SK-N-SH treated with all-trans-retinoic acid at 6 μM for 48 hours (cell line): ENCODE measurements around the gene KIF12.

Experiments used
- ATAC-seq: fragments of 200-7000 bp; cut with Tn5 transposase; 3 replicates; pipeline ENCODE4 v1.9.1; 2020; ENCODE audit warnings: mild to moderate bottlenecking, moderate library complexity
- BACH2 ChIP-seq: fragments of 250-450 bp; sonication (Bioruptor Pico); IDR thresholded peaks from 2 replicates; pipeline ENCODE4 v1.9.0; 2021; ENCODE audit warnings: mild to moderate bottlenecking, borderline replicate concordance
- CREB5 ChIP-seq: fragments of 250-450 bp; sonication (Bioruptor Pico); IDR thresholded peaks from 2 replicates; pipeline ENCODE4 v1.5.1; 2020; ENCODE audit warnings: low read depth, mild to moderate bottlenecking, moderate library complexity
- CSDC2 ChIP-seq: fragments of 250-450 bp; sonication (Bioruptor Pico); IDR thresholded peaks from 2 replicates; pipeline ENCODE4 v1.5.0; 2020; ENCODE audit warnings: mild to moderate bottlenecking, moderate library complexity
- CSRNP3 ChIP-seq: fragments of 250-450 bp; sonication (Bioruptor Pico); IDR thresholded peaks from 2 replicates; pipeline ENCODE4 v1.5.1; 2021; ENCODE audit warnings: mild to moderate bottlenecking, moderate library complexity
- ISL1 ChIP-seq: fragments of 250-450 bp; sonication (Bioruptor Pico); IDR thresholded peaks from 2 replicates; pipeline ENCODE4 v2.1.2; 2022; ENCODE audit warnings: mild to moderate bottlenecking, moderate library complexity
- OSR1 ChIP-seq: fragments of 250-450 bp; sonication (Bioruptor Pico); IDR thresholded peaks from 2 replicates; pipeline ENCODE4 v1.8.0; 2022; ENCODE audit warnings: moderate library complexity, mild to moderate bottlenecking, inconsistent platforms
- PATZ1 ChIP-seq: fragments of 250-450 bp; sonication (Bioruptor Pico); IDR thresholded peaks from 2 replicates; pipeline ENCODE4 v1.8.0; 2020; ENCODE audit warnings: mild to moderate bottlenecking, moderate library complexity, borderline replicate concordance
- SNAI2 ChIP-seq: fragments of 250-450 bp; sonication (Bioruptor Pico); IDR thresholded peaks from 2 replicates; pipeline ENCODE4 v1.5.0; 2020; ENCODE audit warnings: mild to moderate bottlenecking, moderate library complexity
- TCF4 ChIP-seq: fragments of 250-450 bp; sonication (Bioruptor Pico); IDR thresholded peaks from 2 replicates; pipeline ENCODE4 v1.8.0; 2021; ENCODE audit warnings: mild to moderate bottlenecking, moderate library complexity, borderline replicate concordance
- TOX ChIP-seq: fragments of 250-450 bp; sonication (Bioruptor Pico); IDR thresholded peaks from 2 replicates; pipeline ENCODE4 v1.8.0; 2021; ENCODE audit warnings: mild to moderate bottlenecking, moderate library complexity, borderline replicate concordance
- ZC3H10 ChIP-seq: fragments of 250-450 bp; sonication (Bioruptor Pico); IDR thresholded peaks from 2 replicates; pipeline ENCODE4 v1.5.1; 2021; ENCODE audit warnings: mild to moderate bottlenecking, moderate library complexity
- ZFP3 ChIP-seq: fragments of 250-450 bp; sonication (Bioruptor Pico); IDR thresholded peaks from 2 replicates; pipeline ENCODE4 v1.5.0; 2020; ENCODE audit warnings: mild to moderate bottlenecking, moderate library complexity
- ZFP30 ChIP-seq: fragments of 450-650 bp; formaldehyde crosslinking; IDR thresholded peaks from 2 replicates; pipeline ENCODE4 v1.5.0; 2022; ENCODE audit warnings: mild to moderate bottlenecking, moderate library complexity
- ZNF565 ChIP-seq: fragments of 450-650 bp; formaldehyde crosslinking; conservative IDR thresholded peaks from 2 replicates; pipeline ENCODE4 v1.5.0; 2020; ENCODE audit warnings: low read depth, mild to moderate bottlenecking, moderate library complexity
- ZNF70 ChIP-seq: fragments of 450-650 bp; formaldehyde crosslinking; IDR thresholded peaks from 2 replicates; pipeline ENCODE4 v1.5.0; 2020; ENCODE audit warnings: mild to moderate bottlenecking, moderate library complexity
- TF ChIP-seq, protein P1 (sequence below): fragments of 250-450 bp; sonication (Bioruptor Pico); IDR thresholded peaks from 2 replicates; pipeline ENCODE4 v1.8.0; 2021; ENCODE audit warnings: low read depth, mild to moderate bottlenecking, moderate library complexity, borderline replicate concordance
- TF ChIP-seq, protein P2 (sequence below): fragments of 250-450 bp; sonication (Bioruptor Pico); IDR thresholded peaks from 2 replicates; pipeline ENCODE4 v1.5.0; 2020; ENCODE audit warnings: mild to moderate bottlenecking, moderate library complexity

The KIF12 gene

DNA sequence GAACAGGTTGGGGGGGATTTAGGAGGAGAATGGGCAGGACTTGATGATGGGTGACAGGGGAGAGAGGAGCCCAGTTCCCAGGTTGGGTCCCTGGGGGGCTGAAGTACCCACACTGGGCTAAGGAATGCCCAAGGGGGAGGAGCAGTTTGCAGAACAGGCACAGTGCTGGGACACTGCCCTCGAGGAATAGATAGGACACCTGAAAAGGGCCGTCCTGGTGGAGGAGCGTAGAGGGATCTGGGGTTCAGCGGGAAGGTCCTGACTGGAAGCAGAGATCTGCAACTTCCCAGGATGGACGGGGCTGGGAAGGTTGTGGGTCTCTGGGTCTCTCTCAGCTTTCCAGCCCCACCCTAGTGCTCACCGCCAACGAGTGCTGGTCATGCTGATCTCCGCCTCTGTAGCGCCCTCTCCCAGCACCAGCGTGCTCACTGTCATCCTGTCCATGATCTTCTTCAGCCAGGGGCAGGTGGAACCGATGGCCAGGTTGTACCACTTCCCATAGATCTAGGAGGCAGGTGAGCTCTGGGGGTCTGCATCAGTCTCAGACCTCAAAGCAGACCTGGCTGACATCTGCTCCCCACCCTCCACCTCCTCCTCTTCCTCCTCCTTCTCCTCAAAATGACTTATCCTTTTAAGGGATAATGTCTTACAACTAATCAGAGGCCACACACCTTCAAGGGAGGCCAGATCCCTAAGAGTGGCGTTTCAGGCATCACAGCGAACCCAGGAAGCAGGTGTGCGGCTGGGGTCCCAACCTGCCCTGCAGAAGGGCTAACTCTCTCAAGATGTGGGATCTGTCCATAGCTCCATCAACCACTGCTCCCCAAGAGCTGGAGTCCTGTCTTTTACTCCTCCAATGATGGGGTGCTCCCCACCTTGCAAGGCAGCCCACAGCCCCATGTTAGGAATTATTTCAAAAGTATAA lies 22.6 kb downstream of the KIF12 start (continued):
- TF ChIP-seq PATZ1 (CRISPR knock-in tag) (no peak), ZNF70 (CRISPR knock-in tag) (no peak), TOX (CRISPR knock-in tag) (no peak), BACH2 (CRISPR knock-in tag) (no peak), OSR1 (CRISPR knock-in tag) (no peak), ZC3H10 (no peak)
- TF ChIP-seq, protein P1, sequence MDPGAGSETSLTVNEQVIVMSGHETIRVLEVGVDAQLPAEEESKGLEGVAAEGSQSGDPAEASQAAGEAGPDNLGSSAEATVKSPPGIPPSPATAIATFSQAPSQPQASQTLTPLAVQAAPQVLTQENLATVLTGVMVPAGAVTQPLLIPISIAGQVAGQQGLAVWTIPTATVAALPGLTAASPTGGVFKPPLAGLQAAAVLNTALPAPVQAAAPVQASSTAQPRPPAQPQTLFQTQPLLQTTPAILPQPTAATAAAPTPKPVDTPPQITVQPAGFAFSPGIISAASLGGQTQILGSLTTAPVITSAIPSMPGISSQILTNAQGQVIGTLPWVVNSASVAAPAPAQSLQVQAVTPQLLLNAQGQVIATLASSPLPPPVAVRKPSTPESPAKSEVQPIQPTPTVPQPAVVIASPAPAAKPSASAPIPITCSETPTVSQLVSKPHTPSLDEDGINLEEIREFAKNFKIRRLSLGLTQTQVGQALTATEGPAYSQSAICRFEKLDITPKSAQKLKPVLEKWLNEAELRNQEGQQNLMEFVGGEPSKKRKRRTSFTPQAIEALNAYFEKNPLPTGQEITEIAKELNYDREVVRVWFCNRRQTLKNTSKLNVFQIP (CRISPR knock-in tag): no peak

GRCh38 chr9:114075602-114076001 lies 23.5 kb downstream of the KIF12 start:
- TF ChIP-seq ZNF565 (CRISPR knock-in tag) (no peak), TCF4 (CRISPR knock-in tag) (no peak), CSDC2 (CRISPR knock-in tag) (no peak), ZFP30 (CRISPR knock-in tag) (no peak), ZC3H10 (no peak), TOX (CRISPR knock-in tag) (no peak), BACH2 (CRISPR knock-in tag) (no peak), ZNF70 (CRISPR knock-in tag) (no peak), SNAI2 (CRISPR knock-in tag) (no peak), ZFP3 (no peak), CSRNP3 (no peak), OSR1 (CRISPR knock-in tag) (no peak), ISL1 (CRISPR knock-in tag) (no peak), CREB5 (CRISPR knock-in tag) (no peak)
- TF ChIP-seq, protein P2, sequence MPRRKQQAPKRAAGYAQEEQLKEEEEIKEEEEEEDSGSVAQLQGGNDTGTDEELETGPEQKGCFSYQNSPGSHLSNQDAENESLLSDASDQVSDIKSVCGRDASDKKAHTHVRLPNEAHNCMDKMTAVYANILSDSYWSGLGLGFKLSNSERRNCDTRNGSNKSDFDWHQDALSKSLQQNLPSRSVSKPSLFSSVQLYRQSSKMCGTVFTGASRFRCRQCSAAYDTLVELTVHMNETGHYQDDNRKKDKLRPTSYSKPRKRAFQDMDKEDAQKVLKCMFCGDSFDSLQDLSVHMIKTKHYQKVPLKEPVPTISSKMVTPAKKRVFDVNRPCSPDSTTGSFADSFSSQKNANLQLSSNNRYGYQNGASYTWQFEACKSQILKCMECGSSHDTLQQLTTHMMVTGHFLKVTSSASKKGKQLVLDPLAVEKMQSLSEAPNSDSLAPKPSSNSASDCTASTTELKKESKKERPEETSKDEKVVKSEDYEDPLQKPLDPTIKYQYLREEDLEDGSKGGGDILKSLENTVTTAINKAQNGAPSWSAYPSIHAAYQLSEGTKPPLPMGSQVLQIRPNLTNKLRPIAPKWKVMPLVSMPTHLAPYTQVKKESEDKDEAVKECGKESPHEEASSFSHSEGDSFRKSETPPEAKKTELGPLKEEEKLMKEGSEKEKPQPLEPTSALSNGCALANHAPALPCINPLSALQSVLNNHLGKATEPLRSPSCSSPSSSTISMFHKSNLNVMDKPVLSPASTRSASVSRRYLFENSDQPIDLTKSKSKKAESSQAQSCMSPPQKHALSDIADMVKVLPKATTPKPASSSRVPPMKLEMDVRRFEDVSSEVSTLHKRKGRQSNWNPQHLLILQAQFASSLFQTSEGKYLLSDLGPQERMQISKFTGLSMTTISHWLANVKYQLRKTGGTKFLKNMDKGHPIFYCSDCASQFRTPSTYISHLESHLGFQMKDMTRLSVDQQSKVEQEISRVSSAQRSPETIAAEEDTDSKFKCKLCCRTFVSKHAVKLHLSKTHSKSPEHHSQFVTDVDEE (CRISPR knock-in tag): no peak
- TF ChIP-seq, protein P1 (CRISPR knock-in tag): no peak
- ATAC-seq: no peak
